Transverse colon (tissue), 3 donors: ENCODE measurements around the gene RIOK3.

Experiments
- POLR2A ChIP-seq: fragments of 450-650 bp; IDR thresholded peaks from one replicate; pipeline ENCODE4 v1.6.1; 2016; ENCODE audit warnings: antibody characterized with exemption, mild to moderate bottlenecking, moderate library complexity
- TF ChIP-seq, protein P1 (sequence below), 5 experiments: fragments of 200-600 bp in 3 of 5; fragments of 450-650 bp in 2 of 5; sonication (generic) in 3 of 5; IDR thresholded peaks; 1 replicate in 2 of 5; 2 replicates in 3 of 5; pipeline ENCODE4 v1.5.1; 2016 to 2017; ENCODE audit warnings: antibody characterized with exemption in 5 of 5, inconsistent platforms in 3 of 5, mild to moderate bottlenecking in 2 of 5, moderate library complexity in 1 of 5

DNA sequence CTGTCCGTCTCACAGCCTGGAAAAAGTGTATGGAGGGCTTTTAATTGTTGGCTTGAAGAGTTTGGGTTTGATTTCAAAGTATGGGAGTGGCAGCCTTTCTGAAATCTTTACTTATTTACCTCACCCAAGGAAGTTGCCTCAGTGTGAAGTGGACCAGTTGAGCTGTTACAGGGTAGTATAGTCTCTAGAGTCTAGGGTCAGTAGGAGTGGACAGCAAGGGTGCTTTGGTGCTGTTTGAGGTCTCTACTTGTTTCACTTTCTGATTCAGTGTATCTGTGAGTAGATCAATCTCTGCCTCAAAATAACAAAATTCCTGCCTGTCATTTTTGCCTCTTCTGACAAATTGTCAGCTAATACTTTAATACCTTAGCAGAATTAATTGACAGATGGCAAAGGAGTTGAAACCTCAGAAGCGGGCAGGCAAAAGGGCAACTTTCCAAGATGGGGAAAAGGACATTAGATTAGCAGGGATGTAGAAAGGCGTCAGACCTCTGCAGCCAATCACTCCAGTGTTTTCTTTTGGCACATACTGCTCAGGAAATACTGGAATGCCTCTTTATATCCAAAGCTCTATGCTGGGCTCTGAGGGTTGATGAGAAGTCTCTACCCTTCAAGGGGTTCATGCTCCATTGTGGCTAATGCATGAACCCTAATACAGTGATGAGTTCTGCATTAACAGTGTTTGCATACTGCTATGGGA is 5.9 kb downstream of the RIOK3 start:
- no peak for TF ChIP-seq POLR2A
- TF ChIP-seq, protein P1, sequence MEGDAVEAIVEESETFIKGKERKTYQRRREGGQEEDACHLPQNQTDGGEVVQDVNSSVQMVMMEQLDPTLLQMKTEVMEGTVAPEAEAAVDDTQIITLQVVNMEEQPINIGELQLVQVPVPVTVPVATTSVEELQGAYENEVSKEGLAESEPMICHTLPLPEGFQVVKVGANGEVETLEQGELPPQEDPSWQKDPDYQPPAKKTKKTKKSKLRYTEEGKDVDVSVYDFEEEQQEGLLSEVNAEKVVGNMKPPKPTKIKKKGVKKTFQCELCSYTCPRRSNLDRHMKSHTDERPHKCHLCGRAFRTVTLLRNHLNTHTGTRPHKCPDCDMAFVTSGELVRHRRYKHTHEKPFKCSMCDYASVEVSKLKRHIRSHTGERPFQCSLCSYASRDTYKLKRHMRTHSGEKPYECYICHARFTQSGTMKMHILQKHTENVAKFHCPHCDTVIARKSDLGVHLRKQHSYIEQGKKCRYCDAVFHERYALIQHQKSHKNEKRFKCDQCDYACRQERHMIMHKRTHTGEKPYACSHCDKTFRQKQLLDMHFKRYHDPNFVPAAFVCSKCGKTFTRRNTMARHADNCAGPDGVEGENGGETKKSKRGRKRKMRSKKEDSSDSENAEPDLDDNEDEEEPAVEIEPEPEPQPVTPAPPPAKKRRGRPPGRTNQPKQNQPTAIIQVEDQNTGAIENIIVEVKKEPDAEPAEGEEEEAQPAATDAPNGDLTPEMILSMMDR (IDR thresholded peaks at IDR 0.05) = no peak
